ENCODE measurements around the gene ARSD.
"Not testable (repeated sequence)": the region's sequence is repeated elsewhere in the genome, so short reads cannot be mapped to it uniquely, and the experiment has no call there.

Gene ARSD

DNA sequence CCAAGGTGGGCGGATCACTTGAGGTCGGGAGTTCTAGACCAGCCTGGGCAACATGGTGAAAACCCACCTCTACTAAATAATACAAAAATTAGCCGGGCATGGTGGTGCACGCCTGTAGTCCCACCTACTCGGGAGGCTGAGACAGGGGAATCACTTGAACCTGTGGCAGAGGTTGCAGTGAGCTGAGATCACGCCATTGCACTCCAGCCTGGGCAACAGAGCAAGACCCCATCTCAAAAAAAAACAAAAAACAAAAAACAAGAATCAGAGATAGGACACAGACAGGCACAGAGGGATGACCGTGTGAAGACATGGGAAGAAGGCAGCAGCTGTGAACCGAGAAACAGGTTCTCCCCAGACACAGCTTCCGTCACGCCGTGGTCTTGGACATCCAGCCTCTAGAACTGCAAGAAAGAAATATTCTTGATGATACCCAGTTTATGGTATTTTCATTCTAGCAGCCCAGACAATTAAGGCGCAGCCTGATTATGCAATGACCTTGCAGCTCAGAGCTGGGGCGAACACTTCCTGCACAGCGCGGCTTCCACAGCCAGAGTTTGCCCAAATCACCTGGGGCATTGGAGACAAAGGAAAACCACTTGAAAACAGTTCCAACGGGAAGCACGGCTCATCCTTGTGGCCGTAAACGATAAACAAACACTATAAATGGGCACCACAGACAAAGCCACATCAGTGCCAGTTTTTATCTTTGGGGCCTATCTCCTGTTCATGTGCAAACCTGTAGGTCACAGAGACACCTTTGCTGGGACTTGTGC, 4.2 kb upstream of the ARSD start:
- in situ Hi-C loops (cut with HindIII; ENCODE audit: low sequenced_read_pairs) = no loop called here
- TF ChIP-seq CTCF (IDR thresholded peaks at IDR 0.05; ENCODE audit: low read depth, low read length) = no peak
- no peak for DNase-seq (ENCODE audit: low read depth, low spot score)
- no peak overlapping the region for H3K4me3 ChIP-seq (ENCODE audit: low read depth, low read length)

DNA sequence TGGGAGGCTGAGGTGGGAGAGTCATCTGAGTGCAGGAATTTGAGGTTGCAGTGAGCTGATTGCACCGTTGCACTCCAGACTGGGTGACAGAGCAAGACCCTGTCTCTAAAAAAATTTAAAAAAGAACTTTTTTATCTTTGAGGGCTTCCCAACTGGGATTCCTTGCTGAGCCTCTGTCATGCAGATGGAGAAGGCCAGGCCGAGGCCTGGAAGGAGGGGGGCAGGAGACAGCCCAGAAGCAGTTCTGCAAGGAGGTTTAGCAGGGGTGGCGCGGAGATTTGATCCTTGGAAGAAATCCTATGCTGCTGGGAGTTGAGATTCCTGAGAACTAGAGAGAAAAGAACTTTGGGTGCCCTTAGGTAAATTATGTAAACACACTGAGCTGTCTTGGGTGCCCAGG, 2.5 kb upstream of the ARSD start:
- no peak for TF ChIP-seq CTCF (IDR thresholded peaks at IDR 0.05; ENCODE audit: low read depth, low read length)
- no peak overlapping the region for H3K4me3 ChIP-seq (ENCODE audit: low read depth, low read length)
- in situ Hi-C loops (cut with HindIII; ENCODE audit: low sequenced_read_pairs) = no loop called here
- DNase-seq (ENCODE audit: low read depth, low spot score) = no peak

GRCh38 chrX:2931155-2931554, 2.0 kb upstream of the ARSD start:
- H3K4me3 ChIP-seq (ENCODE audit: low read depth, low read length) = no peak overlapping the region
- DNase-seq (ENCODE audit: low read depth, low spot score) = no peak
- no peak for TF ChIP-seq CTCF (IDR thresholded peaks at IDR 0.05; ENCODE audit: low read depth, low read length)
- in situ Hi-C loops (cut with HindIII; ENCODE audit: low sequenced_read_pairs) = no loop called here

DNA sequence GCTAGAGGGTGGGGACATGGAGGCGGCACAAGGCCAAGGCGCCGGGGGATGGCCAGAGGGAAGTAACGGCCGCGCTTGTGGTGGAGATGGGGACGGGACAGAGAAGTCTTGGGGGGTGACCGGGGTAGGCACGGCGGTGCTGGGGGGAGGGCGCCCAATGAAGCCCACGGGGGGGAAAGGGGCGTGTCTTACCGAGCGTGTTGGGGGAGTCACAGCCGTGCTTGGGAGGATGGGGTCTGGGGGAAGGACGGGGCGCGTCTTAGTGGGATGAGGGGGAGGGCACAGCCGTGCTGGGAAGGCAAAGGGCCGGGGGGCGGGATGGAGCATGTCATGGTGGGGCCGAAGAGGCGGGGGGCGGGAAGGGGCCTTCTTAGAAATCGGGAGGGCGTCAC, 952 bp downstream of the ARSD start:
- no peak for DNase-seq (ENCODE audit: low read depth, low spot score)
- in situ Hi-C loops (cut with HindIII; ENCODE audit: low sequenced_read_pairs) = no loop called here
- peak overlapping the region; percentile 67 for H3K4me3 ChIP-seq (ENCODE audit: low read depth, low read length)
- no peak for TF ChIP-seq CTCF (IDR thresholded peaks at IDR 0.05; ENCODE audit: low read depth, low read length)

DNA sequence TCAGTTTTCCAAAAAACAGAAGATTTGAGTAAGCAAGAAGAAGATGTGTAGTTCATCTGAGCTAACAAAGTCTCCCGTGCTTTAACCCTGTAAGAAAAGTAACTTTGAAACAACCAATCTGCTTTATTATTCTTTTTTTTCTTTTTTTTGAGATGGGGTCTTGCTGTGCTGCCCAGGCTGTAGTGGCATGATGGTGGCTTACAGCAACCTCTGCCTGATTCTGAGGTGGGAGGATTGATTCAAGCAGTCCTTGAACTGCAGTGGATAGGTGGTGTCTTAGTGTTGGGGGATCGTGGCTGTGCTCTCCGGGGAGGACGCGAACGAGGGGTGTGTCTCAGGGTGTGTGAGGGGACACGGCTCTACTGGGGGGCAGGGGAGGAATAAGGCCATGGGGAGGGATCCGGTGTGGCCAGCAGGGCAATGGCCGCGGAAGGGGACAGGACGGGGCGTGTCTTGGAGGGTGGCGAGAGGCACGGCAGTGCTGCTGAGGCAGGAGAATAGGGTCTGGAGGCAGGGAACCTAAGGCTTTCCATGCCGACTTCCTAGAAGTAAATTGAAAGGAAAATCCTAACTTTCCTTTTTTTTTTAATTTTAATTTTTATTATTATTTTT, 2.4 kb downstream of the ARSD start:
- no peak for DNase-seq (ENCODE audit: low read depth, low spot score)
- no peak for TF ChIP-seq CTCF (IDR thresholded peaks at IDR 0.05; ENCODE audit: low read depth, low read length)
- in situ Hi-C loops (cut with HindIII; ENCODE audit: low sequenced_read_pairs) = no loop called here
- no peak overlapping the region for H3K4me3 ChIP-seq (ENCODE audit: low read depth, low read length)

GRCh38 chrX:2926255-2926654, 2.9 kb downstream of the ARSD start:
- in situ Hi-C loops (cut with HindIII; ENCODE audit: low sequenced_read_pairs); DNase-seq (ENCODE audit: low read depth, low spot score); H3K4me3 ChIP-seq (ENCODE audit: low read depth, low read length): not testable (repeated sequence)

GRCh38 chrX:2924151-2924550, 5.0 kb downstream of the ARSD start:
- no peak overlapping the region for H3K4me3 ChIP-seq (ENCODE audit: low read depth, low read length)
- DNase-seq (ENCODE audit: low read depth, low spot score) = no peak
- in situ Hi-C loops (cut with HindIII; ENCODE audit: low sequenced_read_pairs) = no loop called here
- no peak for TF ChIP-seq CTCF (IDR thresholded peaks at IDR 0.05; ENCODE audit: low read depth, low read length)

All from astrocyte of the spinal cord (primary cell).